ENCODE data around the gene AFAP1. TPM values are rescaled to one million over a fixed set of nuclear protein-coding genes. Genes with fewer than 3 reads are reported as not detected.

AFAP1 gene
- total and polyA plus RNA-seq, 2 donors from 2014 or later: 2.6 to 26.3 TPM

GRCh38 chr4:7766661-7767345, 172.9 kb downstream of the AFAP1 start:
- intact Hi-C loops (cut with DNase I): no loop called here
- no peak overlapping the region for H3K27ac ChIP-seq (ENCODE audit: low read depth in 2 of 2, low read length in 2 of 2)

GRCh38 chr4:7766086-7766485, 173.6 kb downstream of the AFAP1 start:
- Histone ChIP-seq H3K4me1 (ENCODE audit: control insufficient read depth in 2 of 3, insufficient read depth in 2 of 3, low read depth in 1 of 3, low read length in 3 of 3) (peaks cover 0 to 5% (median 0%) of the 10 kb centered on the region in 3 donors), H3K9ac (ENCODE audit: low read length in 3 of 3) (no peak overlapping the region), H3K9me3 (ENCODE audit: control insufficient read depth in 2 of 3, insufficient read depth in 1 of 3, low read length in 3 of 3) (no peaks in the 10 kb centered on the region), H3K27ac (ENCODE audit: low read depth in 2 of 2, low read length in 2 of 2) (no peak overlapping the region), H3K36me3 (ENCODE audit: control insufficient read depth in 2 of 3, insufficient read depth in 3 of 3, low read length in 3 of 3) (peaks cover 0 to 2% (median 0%) of the 10 kb centered on the region in 3 donors), H3K4me3 (ENCODE audit: low read length in 3 of 3) (no peak overlapping the region), H3K27me3 (ENCODE audit: control insufficient read depth, insufficient read depth, low read length) (no peaks in the 10 kb centered on the region)
- intact Hi-C loops (cut with DNase I): no loop called here
- DNase-seq: no peak
- TF ChIP-seq CTCF (IDR thresholded peaks at IDR 0.05; ENCODE audit: borderline replicate concordance, extremely low read depth, insufficient read depth): no peak
- no peak for FAIRE-seq

More at GRCh38 chr4:7766661-7767345, 172.9 kb downstream of the AFAP1 start:
- TF ChIP-seq CTCF (IDR thresholded peaks at IDR 0.05; ENCODE audit: borderline replicate concordance, extremely low read depth, insufficient read depth): no peak
- Histone ChIP-seq H3K4me1 (ENCODE audit: control insufficient read depth in 2 of 3, insufficient read depth in 2 of 3, low read depth in 1 of 3, low read length in 3 of 3) (peaks cover 0 to 5% (median 0%) of the 10 kb centered on the region in 3 donors), H3K9ac (ENCODE audit: low read length in 3 of 3) (no peak overlapping the region), H3K9me3 (ENCODE audit: control insufficient read depth in 2 of 3, insufficient read depth in 1 of 3, low read length in 3 of 3) (no peaks in the 10 kb centered on the region), H3K36me3 (ENCODE audit: control insufficient read depth in 2 of 3, insufficient read depth in 3 of 3, low read length in 3 of 3) (peaks cover 0 to 2% (median 0%) of the 10 kb centered on the region in 3 donors), H3K4me3 (ENCODE audit: low read length in 3 of 3) (no peak overlapping the region), H3K27me3 (ENCODE audit: control insufficient read depth, insufficient read depth, low read length) (no peaks in the 10 kb centered on the region)
- FAIRE-seq: no peak
- DNase-seq: no peak

GRCh38 chr4:7765666-7766065, 174.0 kb downstream of the AFAP1 start:
- intact Hi-C loops (cut with DNase I): no loop called here
- H3K4me3 ChIP-seq (ENCODE audit: low read length in 3 of 3): no peak overlapping the region
- DNase-seq (peak in 1 of 5 donors; percentile 43), FAIRE-seq (no peak)
- H3K27me3 ChIP-seq (ENCODE audit: control insufficient read depth, insufficient read depth, low read length): no peaks in the 10 kb centered on the region
- peaks cover 0 to 2% (median 0%) of the 10 kb centered on the region in 3 donors for H3K36me3 ChIP-seq (ENCODE audit: control insufficient read depth in 2 of 3, insufficient read depth in 3 of 3, low read length in 3 of 3)
- no peak for TF ChIP-seq CTCF (IDR thresholded peaks at IDR 0.05; ENCODE audit: borderline replicate concordance, extremely low read depth, insufficient read depth)
- no peaks in the 10 kb centered on the region for H3K9me3 ChIP-seq (ENCODE audit: control insufficient read depth in 2 of 3, insufficient read depth in 1 of 3, low read length in 3 of 3)
- H3K27ac ChIP-seq (ENCODE audit: low read depth in 2 of 2, low read length in 2 of 2): no peak overlapping the region
- no peak overlapping the region for H3K9ac ChIP-seq (ENCODE audit: low read length in 3 of 3)
- H3K4me1 ChIP-seq (ENCODE audit: control insufficient read depth in 2 of 3, insufficient read depth in 2 of 3, low read depth in 1 of 3, low read length in 3 of 3): peaks cover 0 to 5% (median 0%) of the 10 kb centered on the region in 3 donors

Measured in kidney (tissue), 14 donors.